IMR-90 (cell line): ENCODE results near the gene ZFYVE21. TPM values are rescaled to one million over a fixed set of nuclear protein-coding genes. Genes with fewer than 3 reads are reported as not detected.

Source experiments
- ATAC-seq: fragments of 200-7000 bp; cut with Tn5 transposase; 2 replicates; pipeline ENCODE4 v1.9.1; 2020; ENCODE audit warnings: low read depth, mild to moderate bottlenecking, moderate library complexity
- BruUV-seq: library from RNA; stranded (reverse); fragments of 400-500 nt; replicated peaks from 2 replicates; lab custom pipeline; 2021; lab: Mats Ljungman, UMichigan
- CTCF ChIA-PET: fragments of 300-600 bp; formaldehyde crosslinking; extraction: SDS; loops from one replicate; lab custom pipeline; 2021; ENCODE audit warnings: antibody characterized with exemption; lab: Yijun Ruan, JAX
- POLR2A ChIA-PET: fragments of 300-600 bp; sonication (Branson Sonifier 250); formaldehyde crosslinking; loops from one replicate; lab custom pipeline; 2022; ENCODE audit warnings: antibody characterized with exemption; ENCODE audit not compliant: unreplicated experiment; lab: Charles Lee
- DNase-seq: peaks from one replicate; pipeline ENCODE4 v3.0.0; 2013
- H2AFZ ChIP-seq: replicated peaks from 2 replicates; pipeline ENCODE3; 2013; ENCODE audit warnings: low read length, mild to moderate bottlenecking; ENCODE audit not compliant: poor library complexity
- H2AK5ac ChIP-seq: 2 replicates; pipeline ENCODE4 v1.6.1; 2013; ENCODE audit warnings: low read depth, low read length, inconsistent platforms
- H2AK9ac ChIP-seq: replicated peaks from 2 replicates; pipeline ENCODE3; 2013; ENCODE audit warnings: mild to moderate bottlenecking, low read depth, low read length, moderate library complexity; ENCODE audit not compliant: poor library complexity
- H2BK120ac ChIP-seq: 2 replicates; pipeline ENCODE4 v1.6.1; 2013; ENCODE audit warnings: low read depth, low read length, inconsistent platforms
- H2BK15ac ChIP-seq: 3 replicates; pipeline ENCODE4 v1.6.1; 2013; ENCODE audit warnings: low read depth, low read length, inconsistent platforms
- H2BK20ac ChIP-seq: 2 replicates; pipeline ENCODE4 v1.6.1; 2013; ENCODE audit warnings: low read depth, mild to moderate bottlenecking, inconsistent platforms, low read length, moderate library complexity
- H2BK5ac ChIP-seq: 2 replicates; pipeline ENCODE4 v1.6.1; 2013; ENCODE audit warnings: mild to moderate bottlenecking, low read depth, low read length, inconsistent platforms; ENCODE audit not compliant: poor library complexity, severe bottlenecking
- H3K14ac ChIP-seq: replicated peaks from 2 replicates; pipeline ENCODE4 v1.6.1; 2013; ENCODE audit warnings: low read depth, low read length, inconsistent platforms
- H3K18ac ChIP-seq: 2 replicates; pipeline ENCODE4 v1.6.1; 2013; ENCODE audit warnings: low read depth, low read length, control low read depth
- H3K23ac ChIP-seq: 2 replicates; pipeline ENCODE4 v1.6.1; 2013; ENCODE audit warnings: low read depth, low read length, inconsistent platforms
- H3K27ac ChIP-seq: 2 replicates; pipeline ENCODE4 v1.5.1; 2013; ENCODE audit warnings: mild to moderate bottlenecking, control low read depth, low read length; ENCODE audit not compliant: insufficient read depth
- H3K27me3 ChIP-seq: 2 replicates; pipeline ENCODE4 v1.6.1; 2013; ENCODE audit warnings: low read length; ENCODE audit not compliant: control insufficient read depth, insufficient read depth
- H3K36me3 ChIP-seq: 2 replicates; pipeline ENCODE4 v1.6.1; 2013; ENCODE audit warnings: low read length, mixed read lengths; ENCODE audit not compliant: control insufficient read depth, insufficient read depth
- H3K4ac ChIP-seq: 2 replicates; pipeline ENCODE4 v1.6.1; 2013; ENCODE audit warnings: low read depth, low read length, inconsistent platforms
- H3K4me1 ChIP-seq: 2 replicates; pipeline ENCODE4 v1.6.1; 2013; ENCODE audit warnings: low read length, mixed read lengths; ENCODE audit not compliant: control insufficient read depth, insufficient read depth
- H3K4me2 ChIP-seq: 2 replicates; pipeline ENCODE4 v1.6.1; 2013; ENCODE audit warnings: low read depth, mild to moderate bottlenecking, control low read depth, low read length, moderate library complexity
- H3K4me3 ChIP-seq: 2 replicates; pipeline ENCODE4 v1.5.1; 2013; ENCODE audit warnings: low read depth, mild to moderate bottlenecking, control low read depth, low read length, moderate library complexity; ENCODE audit not compliant: insufficient read depth
- H3K56ac ChIP-seq: 2 replicates; pipeline ENCODE4 v1.6.1; 2013; ENCODE audit warnings: low read length, inconsistent platforms; ENCODE audit not compliant: insufficient read depth; ENCODE audit errors: extremely low read depth
- H3K79me1 ChIP-seq, 2 experiments: 2 replicates each; pipeline ENCODE4 v1.6.1; 2013; ENCODE audit warnings: low read length in 2 of 2, inconsistent platforms in 1 of 2, low read depth in 1 of 2
- H3K9ac ChIP-seq: 2 replicates; pipeline ENCODE4 v1.6.1; 2013; ENCODE audit warnings: low read depth, low read length, control low read depth
- H3K9me1 ChIP-seq: 2 replicates; pipeline ENCODE4 v1.6.1; 2013; ENCODE audit warnings: low read length, inconsistent platforms; ENCODE audit not compliant: insufficient read depth
- H3K9me3 ChIP-seq: 2 replicates; pipeline ENCODE4 v1.6.1; 2013; ENCODE audit warnings: low read length; ENCODE audit not compliant: control insufficient read depth, insufficient read depth
- H4K20me1 ChIP-seq: 2 replicates; pipeline ENCODE4 v1.6.1; 2013; ENCODE audit warnings: low read length, inconsistent platforms; ENCODE audit not compliant: insufficient read depth
- H4K5ac ChIP-seq: 2 replicates; pipeline ENCODE4 v1.6.1; 2013; ENCODE audit warnings: mild to moderate bottlenecking, low read depth, low read length, control low read depth
- H4K8ac ChIP-seq, 2 experiments: 2 replicates each; pipeline ENCODE4 v1.6.1; 2013; ENCODE audit warnings: low read depth in 2 of 2, low read length in 2 of 2, control low read depth in 1 of 2, inconsistent platforms in 1 of 2
- H4K91ac ChIP-seq: 2 replicates; pipeline ENCODE4 v1.6.1; 2013; ENCODE audit warnings: low read depth, low read length, inconsistent platforms; ENCODE audit not compliant: insufficient read depth
- BHLHE40 ChIP-seq: fragments of 150-350 bp; IDR thresholded peaks from 2 replicates; pipeline ENCODE4 v1.6.1; 2016; ENCODE audit warnings: mild to moderate bottlenecking, low read depth, low read length
- CEBPB ChIP-seq: IDR thresholded peaks from 2 replicates; pipeline ENCODE4 v1.6.1; 2012; ENCODE audit warnings: low read depth, low read length, improper control_type of control experiment
- CHD1 ChIP-seq: IDR thresholded peaks from 2 replicates; pipeline ENCODE4 v1.6.1; 2012; ENCODE audit warnings: low read depth, low read length, improper control_type of control experiment
- CTCF ChIP-seq: conservative IDR thresholded peaks from 2 replicates; pipeline ENCODE4 v1.5.1; 2012; ENCODE audit warnings: mild to moderate bottlenecking, low read depth, low read length, improper control_type of control experiment
- ELK1 ChIP-seq: fragments of 150-350 bp; IDR thresholded peaks from 2 replicates; pipeline ENCODE4 v1.6.1; 2016; ENCODE audit warnings: low read depth, mild to moderate bottlenecking, low read length, moderate library complexity, borderline replicate concordance
- FOS ChIP-seq: fragments of 150-350 bp; IDR thresholded peaks from 2 replicates; pipeline ENCODE4 v1.6.1; 2016; ENCODE audit warnings: low read depth, low read length
- MAFK ChIP-seq: IDR thresholded peaks from 2 replicates; pipeline ENCODE4 v1.6.1; 2012; ENCODE audit warnings: low read depth, low read length, improper control_type of control experiment
- MAZ ChIP-seq: IDR thresholded peaks from 2 replicates; pipeline ENCODE4 v1.6.1; 2012; ENCODE audit warnings: low read depth, mild to moderate bottlenecking, low read length, improper control_type of control experiment, moderate library complexity, borderline replicate concordance
- MXI1 ChIP-seq: IDR thresholded peaks from 2 replicates; pipeline ENCODE4 v1.6.1; 2012; ENCODE audit warnings: low read depth, mild to moderate bottlenecking, low read length, moderate library complexity, borderline replicate concordance
- NFE2L2 ChIP-seq: fragments of 150-350 bp; IDR thresholded peaks from 2 replicates; pipeline ENCODE4 v1.6.1; 2016; ENCODE audit warnings: low read depth, mild to moderate bottlenecking, low read length
- POLR2A ChIP-seq: IDR thresholded peaks from 2 replicates; pipeline ENCODE4 v1.6.1; 2012; ENCODE audit warnings: mild to moderate bottlenecking, low read depth, low read length
- RAD21 ChIP-seq: IDR thresholded peaks from 2 replicates; pipeline ENCODE4 v1.6.1; 2012; ENCODE audit warnings: low read length, improper control_type of control experiment
- RCOR1 ChIP-seq: IDR thresholded peaks from 2 replicates; pipeline ENCODE4 v1.6.1; 2012; ENCODE audit warnings: mild to moderate bottlenecking, low read length, improper control_type of control experiment; ENCODE audit not compliant: insufficient replicate concordance
- RFX5 ChIP-seq: IDR thresholded peaks from 2 replicates; pipeline ENCODE4 v1.8.0; 2012; ENCODE audit warnings: low read depth, mild to moderate bottlenecking, low read length, moderate library complexity
- SMC3 ChIP-seq: fragments of 150-350 bp; IDR thresholded peaks from 2 replicates; pipeline ENCODE4 v1.6.1; 2016; ENCODE audit warnings: low read depth, mild to moderate bottlenecking, antibody characterized with exemption, low read length, moderate library complexity
- USF2 ChIP-seq: fragments of 150-350 bp; IDR thresholded peaks from 2 replicates; pipeline ENCODE4 v1.6.1; 2017; ENCODE audit warnings: mild to moderate bottlenecking, antibody characterized with exemption, low read length, low read depth
- WGBS, 2 experiments: methylation state at CpG; one replicate each; pipeline versions ENCODE4 v1.1.5 to v1.1.7; 2013; ENCODE audit warnings: missing lambda C conversion rate in 2 of 2; ENCODE audit not compliant: insufficient read length in 1 of 2; ENCODE audit errors: extremely low coverage in 2 of 2; 5-methylcytosine and 5-hydroxymethylcytosine counted together
- dilution Hi-C: fragments of 300-500 bp; cut with HindIII; formaldehyde crosslinking; loops from one replicate; pipeline ENCODE4 v1.14.3; 2018; ENCODE audit warnings: low sequenced_read_pairs; ENCODE audit not compliant: unreplicated experiment
- in situ Hi-C: fragments of 300-500 bp; cut with MboI; formaldehyde crosslinking; loops from 3 replicates; pipeline ENCODE4 v1.14.3; 2019; ENCODE audit warnings: low sequenced_read_pairs, inconsistent platforms, mixed read lengths
- intact Hi-C: fragments of 100-400 bp; cut with micrococcal nuclease; formaldehyde crosslinking; loops from 2 replicates; pipeline ENCODE4 v1.10.0; 2022
- polyA plus RNA-seq, 3 experiments: library from polyadenylated mRNA; depleted of rRNA; stranded (reverse); fragments of >200 nt; gene quantifications; 2 replicates each; pipeline ENCODE4 v1.2.3, GENCODE V29; 2012; ENCODE audit warnings: low replicate concordance in 1 of 3
- total RNA-seq: library from RNA; depleted of rRNA; stranded (reverse); fragments of >200 nt; gene quantifications from 2 replicates; pipeline ENCODE4 v1.2.3, GENCODE V29; 2012

Gene ZFYVE21
- total and polyA plus RNA-seq, 2 of the 4 experiments (the other 2 are of a cell fraction): 41.2 to 89.2 TPM

DNA sequence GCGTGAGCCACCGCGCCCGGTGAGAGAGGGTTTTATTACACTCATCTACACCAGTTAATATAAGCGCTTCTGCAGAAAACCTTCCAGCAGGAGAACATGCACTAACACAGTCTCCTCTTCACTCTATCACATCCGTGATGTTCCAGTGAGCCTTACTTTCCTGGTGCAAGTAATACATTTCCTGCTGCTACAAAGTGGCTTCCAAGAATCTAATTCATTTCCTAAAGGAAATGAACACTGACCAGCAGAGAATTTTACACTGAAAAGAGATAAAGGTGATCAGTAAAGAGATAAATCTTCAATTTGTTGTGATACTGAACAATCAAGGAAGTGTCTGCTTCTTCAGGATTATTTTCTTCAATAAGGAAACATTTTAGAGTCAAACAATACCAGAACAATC is 39.5 kb downstream of the ZFYVE21 start:
- no peaks in the 10 kb centered on the region for H3K36me3 ChIP-seq
- H2BK5ac ChIP-seq: no peak overlapping the region
- no peaks in the 10 kb centered on the region for H3K9me1 ChIP-seq
- H4K91ac ChIP-seq: no peak overlapping the region
- H3K27ac ChIP-seq: no peak overlapping the region
- H3K27me3 ChIP-seq: no peaks in the 10 kb centered on the region
- H2BK15ac ChIP-seq: no peak overlapping the region
- BruUV-seq: no TSS peak
- H3K56ac ChIP-seq: no peak overlapping the region
- no peak overlapping the region for H3K4me3 ChIP-seq
- no peaks in the 10 kb centered on the region for H3K79me1 ChIP-seq
- H4K5ac ChIP-seq: no peak overlapping the region
- H3K18ac ChIP-seq: no peak overlapping the region
- no peak overlapping the region for H3K23ac ChIP-seq
- no peak overlapping the region for H3K9ac ChIP-seq
- H3K4me2 ChIP-seq: no peak overlapping the region
- POLR2A ChIA-PET: no interaction called here
- in situ Hi-C loops (no loop called here), intact Hi-C loops (no loop called here), dilution Hi-C loops (no loop called here)
- no peak overlapping the region for H3K14ac ChIP-seq
- H2AK5ac ChIP-seq: no peak overlapping the region
- no peak overlapping the region for H2BK20ac ChIP-seq
- no peaks in the 10 kb centered on the region for H3K4me1 ChIP-seq
- no peak overlapping the region for H2AFZ ChIP-seq
- no peak overlapping the region for H4K8ac ChIP-seq
- no peak for ATAC-seq
- no peak for TF ChIP-seq NFE2L2
- TF ChIP-seq RAD21: no peak
- no peak for TF ChIP-seq MXI1
- no peak for TF ChIP-seq USF2
- no peak for TF ChIP-seq CEBPB
- TF ChIP-seq FOS: no peak
- no peak for TF ChIP-seq MAZ
- no peak for TF ChIP-seq POLR2A
- no peak for TF ChIP-seq RCOR1
- TF ChIP-seq BHLHE40: no peak
- no peak for TF ChIP-seq CTCF
- TF ChIP-seq CHD1: no peak
- no peak for TF ChIP-seq ELK1
- no peak for TF ChIP-seq SMC3
- no peak for TF ChIP-seq MAFK
- TF ChIP-seq RFX5: no peak
- CTCF ChIA-PET: no interaction called here
- H2BK120ac ChIP-seq: no peak overlapping the region
- no peaks in the 10 kb centered on the region for H3K9me3 ChIP-seq
- H3K4ac ChIP-seq: no peak overlapping the region
- no peaks in the 10 kb centered on the region for H4K20me1 ChIP-seq
- no peak for DNase-seq
- WGBS, 2 experiments: 95% methylated on average over 4 of the region's 6 CpGs; no CpG with 5 or more reads in 1 of the 2 experiments
- H2AK9ac ChIP-seq: no peak overlapping the region
